Activated naive CD4-positive, alpha-beta T cell treated with anti-CD3 and anti-CD28 coated beads, Interleukin-2, amount 50 U/mL, for 72 hours (primary cell): Measurements from ENCODE around the gene GATM. TPM values are rescaled to one million over a fixed set of nuclear protein-coding genes. Genes with fewer than 3 reads are reported as not detected.
A peak's percentile ranks its signal among the peaks of the same experiment; 100 is the strongest.

Experiments
- ATAC-seq, 2 donors: fragments of 150-1000 bp; cut with Tn5 transposase; 2 replicates each; pipeline ENCODE4 v1.10.0; 2021; ENCODE audit warnings: mild to moderate bottlenecking in 2 of 2, moderate library complexity in 2 of 2
- DNase-seq, 2 donors: peaks; one replicate each; pipeline ENCODE4 v3.0.0; 2021 to 2022; ENCODE audit warnings: low spot score in 2 of 2
- H3K27ac Mint-ChIP-seq, 2 donors: one replicate each; pipeline ENCODE4 v1.8.0; 2022; ENCODE audit warnings: mild to moderate bottlenecking in 2 of 2, mixed read lengths in 2 of 2
- H3K36me3 Mint-ChIP-seq, 2 donors: one replicate each; pipeline ENCODE4 v1.8.0; 2022; ENCODE audit warnings: mixed read lengths in 2 of 2
- H3K9me3 Mint-ChIP-seq, 2 donors: one replicate each; pipeline ENCODE4 v1.8.0; 2022; ENCODE audit warnings: mixed read lengths in 2 of 2
- total RNA-seq, 2 donors: library from RNA; stranded (reverse); gene quantifications; one replicate each; pipeline ENCODE4 v1.2.3, GENCODE V29; 2022

The GATM gene
- total RNA-seq, 2 donors from 2014 or later, result 1.4 to 3.7 TPM

DNA sequence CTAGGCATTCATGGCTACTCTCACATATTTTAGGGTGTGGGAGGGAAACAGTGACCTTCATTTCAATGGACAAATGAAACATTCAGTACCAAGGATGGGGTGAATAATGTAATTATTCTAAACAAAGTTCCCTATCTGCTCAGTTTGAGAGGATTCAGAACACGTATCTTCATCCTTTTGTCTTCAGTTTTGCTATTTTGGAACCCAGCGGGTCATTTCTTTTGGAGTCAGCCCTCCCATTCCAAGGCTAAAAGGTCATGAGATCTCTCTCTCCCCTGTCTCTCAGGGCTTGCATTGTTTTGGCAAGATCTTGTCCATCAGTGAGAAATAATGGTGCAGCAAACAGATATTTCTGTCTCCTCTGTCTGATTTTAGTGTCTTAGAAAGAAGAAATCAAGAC is 16.3 kb upstream of the GATM start:
- ATAC-seq (no peak), DNase-seq (no peak)
- Mint-ChIP-seq H3K36me3 (no peaks in the 10 kb centered on the region), H3K27ac (no peak overlapping the region), H3K9me3 (no peaks in the 10 kb centered on the region)

DNA sequence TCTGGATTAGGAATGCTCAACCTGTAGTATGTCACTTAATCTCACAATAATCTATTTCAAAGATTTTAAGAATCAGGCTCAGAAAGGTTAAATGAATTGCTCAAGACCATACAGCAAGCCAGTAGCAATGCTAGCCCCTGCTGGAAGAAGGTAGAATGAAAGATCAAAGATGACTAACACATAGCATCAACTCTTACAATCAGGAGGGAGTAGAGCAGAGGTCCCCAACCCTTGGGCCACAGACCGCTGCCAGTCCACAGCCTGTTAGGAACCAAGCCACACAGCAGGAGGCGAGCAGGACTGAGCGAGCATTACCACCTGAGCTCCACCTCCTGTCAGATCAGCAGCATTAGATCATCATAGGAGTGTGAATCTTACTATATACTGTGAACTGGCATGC is 15.5 kb upstream of the GATM start:
- ATAC-seq (peak in 1 of 2 donors; percentile 52), DNase-seq (no peak)
- H3K9me3 Mint-ChIP-seq, result no peaks in the 10 kb centered on the region
- no peaks in the 10 kb centered on the region for H3K36me3 Mint-ChIP-seq
- H3K27ac Mint-ChIP-seq, result no peak overlapping the region

DNA sequence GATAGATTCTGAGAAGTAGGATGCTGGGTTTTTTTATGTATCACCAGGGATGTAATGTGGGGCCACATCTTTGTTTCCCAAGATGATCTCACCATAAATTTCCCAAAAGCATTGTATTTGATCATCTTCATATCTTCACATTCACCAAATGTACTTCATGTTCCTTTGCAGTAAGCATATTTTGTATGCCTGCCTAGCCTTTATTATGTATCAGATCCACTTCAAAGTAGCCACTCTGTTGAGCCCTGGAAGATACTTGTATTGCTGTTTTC is 14.2 kb upstream of the GATM start:
- Mint-ChIP-seq H3K27ac (no peak overlapping the region), H3K9me3 (no peaks in the 10 kb centered on the region), H3K36me3 (no peaks in the 10 kb centered on the region)
- no peak for ATAC-seq
- no peak for DNase-seq

DNA sequence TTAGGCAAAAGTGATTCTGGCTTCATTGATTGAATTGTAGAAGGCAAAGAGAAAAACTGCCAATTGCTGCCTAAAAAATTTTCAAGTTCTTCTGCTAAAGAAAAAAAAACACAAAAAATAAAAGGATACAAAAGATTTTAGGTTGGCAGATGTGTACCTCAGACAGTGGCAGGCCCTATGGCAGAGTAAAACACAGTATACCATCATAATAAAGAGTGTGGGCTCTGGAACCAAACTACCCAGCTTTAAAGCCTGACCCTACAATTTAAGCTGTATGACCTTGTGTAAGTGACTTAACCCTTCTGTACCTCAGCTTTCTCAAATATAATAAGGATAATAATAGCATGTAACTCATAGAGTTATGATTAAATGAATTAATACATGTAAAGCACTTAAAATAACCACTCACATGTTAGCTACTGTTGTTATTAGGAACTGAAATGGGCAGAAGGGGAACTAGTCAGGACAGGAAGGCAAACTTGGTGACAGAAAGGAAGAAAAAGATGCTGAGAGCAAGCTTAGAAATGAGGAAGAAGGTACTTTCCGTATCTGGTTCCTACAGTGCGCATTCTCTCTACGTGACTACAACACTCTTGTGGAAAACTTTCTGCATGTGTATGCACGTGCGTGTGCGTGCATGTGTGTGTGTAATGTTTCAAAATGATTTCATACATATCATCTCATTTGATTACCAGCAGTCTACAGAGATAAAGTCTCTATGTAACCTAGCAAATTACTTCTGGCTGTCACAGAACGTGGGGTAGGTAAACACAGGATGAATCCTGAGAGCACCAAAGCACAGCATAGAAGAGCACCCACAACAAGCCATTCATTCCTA is 13.6 kb upstream of the GATM start:
- peak in 1 of 2 donors; percentile 82 for ATAC-seq
- no peak overlapping the region for H3K27ac Mint-ChIP-seq
- H3K9me3 Mint-ChIP-seq, result no peaks in the 10 kb centered on the region
- no peaks in the 10 kb centered on the region for H3K36me3 Mint-ChIP-seq
- no peak for DNase-seq

DNA sequence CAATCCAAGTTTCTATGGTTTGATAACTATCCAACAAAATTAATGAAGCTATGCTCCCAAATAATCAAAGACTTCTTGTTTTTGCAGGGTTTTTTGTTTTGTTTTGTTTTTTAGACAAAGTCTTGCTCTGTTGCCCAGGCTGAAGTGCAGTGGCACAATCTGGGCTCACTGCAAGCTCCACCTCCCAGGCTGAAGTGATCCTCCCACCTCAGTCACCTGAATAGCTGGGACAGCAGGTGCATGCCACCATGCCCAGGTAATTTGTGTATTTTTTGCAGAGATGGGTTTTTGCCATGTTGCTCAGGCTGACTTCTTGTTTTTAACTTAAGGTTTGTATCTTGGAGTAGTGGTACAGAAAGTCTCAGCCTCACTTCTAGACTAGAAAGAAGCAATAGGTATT is 11.0 kb upstream of the GATM start:
- Mint-ChIP-seq H3K9me3 (no peaks in the 10 kb centered on the region), H3K36me3 (no peaks in the 10 kb centered on the region), H3K27ac (no peak overlapping the region)
- no peak for ATAC-seq
- DNase-seq, result no peak

DNA sequence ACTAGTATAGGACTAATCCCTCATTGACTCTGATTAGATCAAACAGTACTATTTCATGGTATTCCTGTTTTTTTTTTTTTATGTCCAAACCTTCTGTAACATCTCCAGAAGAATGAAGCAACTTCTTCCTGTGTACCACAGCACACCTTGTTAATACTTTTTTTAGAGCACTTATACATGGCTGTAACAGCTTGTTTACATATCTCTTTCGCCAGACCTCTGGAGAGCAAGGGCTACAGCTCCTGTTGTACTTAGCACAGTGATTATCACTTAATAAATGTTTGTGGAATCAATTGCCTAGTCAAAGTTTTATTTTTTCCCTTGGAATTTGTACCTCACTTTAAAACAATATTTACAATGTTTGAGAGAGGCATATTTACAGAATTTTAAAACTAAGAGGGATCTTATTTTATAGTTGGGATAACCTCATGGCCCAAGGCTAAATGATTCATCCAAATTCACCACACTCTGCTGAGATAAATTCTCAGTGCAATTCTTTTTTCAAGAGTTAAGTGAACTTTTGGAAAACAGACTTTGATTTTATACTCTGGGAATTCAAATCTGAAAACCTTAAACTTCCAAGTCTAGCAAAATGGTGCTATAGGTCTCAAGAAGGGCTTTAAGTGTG is 9.2 kb upstream of the GATM start:
- no peak for DNase-seq
- H3K9me3 Mint-ChIP-seq, result no peaks in the 10 kb centered on the region
- no peaks in the 10 kb centered on the region for H3K36me3 Mint-ChIP-seq
- no peak overlapping the region for H3K27ac Mint-ChIP-seq
- no peak for ATAC-seq

DNA sequence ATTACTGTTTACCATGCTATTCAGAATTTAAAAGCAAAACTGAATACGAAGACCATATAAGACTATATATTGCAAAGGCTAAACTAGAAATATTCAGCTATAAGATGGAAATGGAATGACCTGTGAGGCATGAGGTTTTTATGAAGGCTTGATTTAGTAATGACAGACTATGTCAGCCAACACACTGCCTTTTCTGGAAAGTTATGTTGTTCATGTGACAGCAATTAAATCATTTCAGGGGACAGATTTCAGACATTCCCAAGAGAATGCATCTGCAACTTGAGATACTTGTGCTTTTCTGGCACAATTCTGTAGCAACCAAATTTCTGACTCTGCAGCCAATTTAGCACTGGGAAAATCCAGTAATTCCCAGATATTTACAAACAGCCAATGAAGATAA is 8.6 kb upstream of the GATM start:
- DNase-seq (no peak), ATAC-seq (no peak)
- no peak overlapping the region for H3K27ac Mint-ChIP-seq
- no peaks in the 10 kb centered on the region for H3K36me3 Mint-ChIP-seq
- H3K9me3 Mint-ChIP-seq, result no peaks in the 10 kb centered on the region

DNA sequence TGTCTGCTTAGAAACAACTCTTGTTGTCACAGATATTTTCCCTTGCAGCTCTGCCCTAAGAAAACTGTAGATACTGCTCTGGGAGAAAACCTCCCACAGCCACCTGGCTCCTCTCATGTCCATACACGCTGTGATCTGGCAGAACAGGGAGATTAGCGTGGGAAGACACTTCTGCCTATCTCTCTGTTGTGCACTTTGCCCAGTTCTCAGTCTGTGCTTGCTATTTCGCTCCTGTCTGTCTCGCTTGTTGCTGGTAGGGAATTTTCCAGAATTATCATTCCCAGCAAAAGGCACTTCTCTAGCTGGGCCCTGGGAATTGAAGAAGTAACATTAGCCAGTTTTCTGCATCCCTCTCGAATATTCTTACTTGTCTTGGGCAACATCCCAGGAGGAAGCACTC is 8.1 kb upstream of the GATM start:
- no peak for ATAC-seq
- Mint-ChIP-seq H3K9me3 (no peaks in the 10 kb centered on the region), H3K36me3 (no peaks in the 10 kb centered on the region), H3K27ac (no peak overlapping the region)
- no peak for DNase-seq

DNA sequence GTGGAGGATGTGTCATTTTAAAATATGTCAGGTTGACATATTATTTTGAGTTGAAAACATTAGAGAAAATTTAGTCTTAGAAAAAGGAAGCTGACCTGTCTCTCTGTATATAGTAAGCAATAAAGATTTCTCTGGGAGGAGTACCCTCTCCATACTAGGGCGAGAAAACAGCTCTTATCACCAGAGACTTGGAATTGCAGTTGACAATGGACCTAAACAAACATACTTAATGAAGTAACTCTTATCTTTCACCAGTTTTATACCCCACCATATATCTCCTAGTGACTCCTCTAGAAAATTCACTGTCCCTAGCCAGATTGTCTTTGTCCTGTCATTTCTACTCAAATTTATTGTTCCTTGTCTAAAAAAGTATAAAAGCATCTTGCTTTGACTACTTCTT is 7.2 kb upstream of the GATM start:
- no peak for DNase-seq
- Mint-ChIP-seq H3K9me3 (no peaks in the 10 kb centered on the region), H3K27ac (no peak overlapping the region), H3K36me3 (no peaks in the 10 kb centered on the region)
- ATAC-seq, result no peak

DNA sequence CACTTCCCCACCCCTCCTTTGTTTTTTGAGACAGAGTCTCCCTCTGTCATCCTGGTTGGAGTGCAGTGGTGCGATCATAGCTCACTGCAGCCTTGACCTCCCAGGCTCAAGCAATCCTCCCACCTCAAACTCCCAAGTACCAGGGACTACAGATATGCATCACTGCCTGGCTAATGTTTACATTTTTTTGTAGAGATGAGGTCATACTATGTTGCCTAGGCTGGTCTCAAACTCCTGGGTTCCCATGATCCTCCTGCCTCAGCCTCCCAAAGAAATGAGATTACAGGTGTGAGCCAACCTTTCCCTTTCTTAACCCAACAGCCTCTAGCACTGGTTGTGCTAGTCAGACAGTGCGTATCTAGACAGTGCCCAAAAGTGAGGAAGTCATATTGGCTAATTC is 6.4 kb upstream of the GATM start:
- H3K36me3 Mint-ChIP-seq, result no peaks in the 10 kb centered on the region
- H3K9me3 Mint-ChIP-seq, result no peaks in the 10 kb centered on the region
- ATAC-seq (no peak), DNase-seq (no peak)
- no peak overlapping the region for H3K27ac Mint-ChIP-seq

DNA sequence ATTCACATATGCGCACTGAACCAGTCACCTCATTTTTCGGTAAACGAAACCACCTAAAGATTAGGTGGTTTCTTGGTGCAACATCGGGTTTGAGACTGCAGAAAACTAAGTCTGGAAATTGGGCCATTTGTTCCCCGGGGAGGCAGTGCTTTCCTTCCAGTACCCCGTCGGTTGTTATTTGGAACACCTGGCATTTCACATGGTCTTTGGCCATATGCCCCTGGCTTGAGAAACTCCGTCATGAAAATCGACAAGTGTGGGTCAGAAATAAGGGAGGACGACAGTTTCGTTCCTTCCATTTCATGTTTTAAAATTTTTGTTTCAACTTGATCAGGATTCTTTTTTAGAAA is 544 bp upstream of the GATM start:
- Mint-ChIP-seq H3K36me3 (peaks cover 0 to 4% of the 10 kb centered on the region in 2 donors), H3K27ac (no peak overlapping the region), H3K9me3 (no peaks in the 10 kb centered on the region)
- no peak for DNase-seq
- no peak for ATAC-seq

DNA sequence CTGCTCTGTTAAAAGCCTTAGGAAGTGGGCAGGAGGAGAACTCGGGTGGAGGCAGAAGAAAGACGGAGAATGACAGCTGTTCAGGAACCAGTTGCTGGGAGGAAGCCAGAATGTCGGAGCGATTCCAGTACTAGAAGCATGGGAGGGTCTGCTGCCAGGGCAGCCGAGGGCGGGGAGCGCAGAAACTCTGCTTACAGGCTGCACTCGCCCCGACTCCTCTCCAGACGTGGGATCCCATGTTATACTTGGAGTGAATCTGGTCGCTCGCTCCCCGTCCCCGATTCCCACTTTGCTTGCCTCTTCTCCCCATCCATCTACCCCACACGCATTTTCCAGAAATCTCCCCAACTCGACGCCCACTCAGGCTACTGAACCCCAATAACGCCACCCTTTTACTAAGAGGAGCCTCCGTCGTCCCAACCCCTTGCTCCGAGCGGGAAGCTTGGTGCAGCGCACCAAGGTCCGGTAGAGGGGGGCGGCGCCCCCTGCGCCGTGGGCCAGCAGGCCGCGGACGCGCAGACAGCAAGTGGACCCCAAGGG is 665 bp downstream of the GATM start:
- DNase-seq (no peak), ATAC-seq (no peak)

DNA sequence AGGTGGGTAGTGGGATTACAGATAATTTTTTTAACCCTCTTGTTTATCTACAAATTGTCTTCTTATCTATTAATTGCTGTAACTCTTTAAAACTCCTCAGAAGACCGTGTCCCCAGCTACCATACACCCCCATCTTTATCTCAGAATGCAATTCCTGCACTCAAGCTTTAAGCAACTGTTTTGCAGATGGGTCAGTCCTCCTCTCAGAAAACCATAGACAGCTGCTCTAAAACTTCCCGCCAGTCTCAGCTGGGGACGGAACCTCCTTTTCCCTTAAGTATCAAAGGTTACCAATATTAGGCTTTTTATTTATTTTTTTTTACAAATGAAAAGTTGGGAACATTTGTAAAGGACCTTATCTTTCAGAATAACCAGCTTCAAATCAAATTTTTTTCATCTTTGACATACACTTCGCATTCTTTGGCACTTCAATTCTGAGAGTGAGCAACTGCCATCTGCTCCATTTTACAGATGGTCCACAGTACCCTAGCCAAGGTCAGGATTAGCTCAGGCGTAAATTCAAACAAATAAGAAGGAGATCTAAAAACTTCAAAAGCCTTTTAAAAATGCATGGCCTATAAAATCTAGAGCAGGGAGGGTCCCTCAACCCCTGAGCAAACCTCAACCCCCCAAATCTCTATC is 1.3 kb downstream of the GATM start:
- Mint-ChIP-seq H3K36me3 (peaks cover 0 to 4% of the 10 kb centered on the region in 2 donors), H3K27ac (no peak overlapping the region), H3K9me3 (no peaks in the 10 kb centered on the region)
- no peak for ATAC-seq
- no peak for DNase-seq

More for the DNA sequence above, 665 bp downstream of the GATM start:
- Mint-ChIP-seq H3K36me3 (peaks cover 0 to 4% of the 10 kb centered on the region in 2 donors), H3K27ac (no peak overlapping the region), H3K9me3 (no peaks in the 10 kb centered on the region)

DNA sequence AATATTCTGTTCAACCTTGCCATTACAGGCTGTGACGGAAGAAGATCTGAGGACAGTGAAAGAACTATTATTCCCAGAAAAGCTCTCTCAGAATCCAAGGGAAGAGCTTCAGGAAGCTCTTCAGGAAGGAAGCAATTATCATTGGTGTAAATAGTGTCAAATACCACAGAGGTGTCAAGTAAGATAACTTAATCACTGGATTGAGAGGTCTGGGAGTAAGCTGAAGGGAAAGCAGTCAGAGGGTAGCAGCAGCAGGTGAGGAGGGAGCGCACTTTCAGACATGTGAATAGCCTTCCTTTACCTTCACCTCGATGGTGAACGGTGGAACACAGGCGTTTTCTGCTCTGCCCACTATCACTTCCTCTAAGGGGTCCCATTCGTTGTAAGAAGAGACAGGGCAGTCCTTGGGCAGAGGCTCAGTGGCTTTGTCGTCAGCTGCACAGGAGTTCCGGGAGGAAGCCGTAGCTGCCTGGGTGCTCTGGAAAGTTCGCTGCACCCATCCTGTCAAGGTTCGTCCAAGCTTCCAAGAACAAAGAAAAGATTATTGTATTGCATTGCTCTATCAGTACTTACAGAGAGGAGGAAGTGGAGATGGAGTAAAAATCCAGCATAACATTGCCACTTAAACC is 1.9 kb downstream of the GATM start:
- no peak for DNase-seq
- H3K27ac Mint-ChIP-seq, result no peak overlapping the region
- H3K9me3 Mint-ChIP-seq, result no peaks in the 10 kb centered on the region
- H3K36me3 Mint-ChIP-seq, result peaks cover 0 to 4% of the 10 kb centered on the region in 2 donors
- ATAC-seq, result no peak

DNA sequence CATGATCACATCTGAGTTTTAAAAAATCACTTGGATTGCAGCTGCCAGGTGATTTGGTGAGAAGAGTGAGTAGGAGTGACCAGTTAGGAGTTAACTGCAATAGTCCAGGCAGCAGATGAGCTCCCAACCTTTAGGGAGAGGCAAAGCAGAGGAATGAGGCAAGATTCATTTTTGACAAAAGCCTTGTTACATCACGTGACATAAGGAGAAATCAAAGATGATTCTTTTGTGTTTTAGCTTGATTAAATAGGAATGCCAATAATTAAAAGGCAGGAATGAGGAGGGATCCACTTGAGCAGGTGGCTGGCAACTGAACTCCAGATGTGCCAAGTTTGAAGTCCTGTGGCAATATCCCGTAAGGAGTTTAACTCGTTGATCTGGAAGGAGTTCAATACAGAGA is 2.5 kb downstream of the GATM start:
- H3K27ac Mint-ChIP-seq, result no peak overlapping the region
- no peaks in the 10 kb centered on the region for H3K9me3 Mint-ChIP-seq
- peaks cover 0 to 4% of the 10 kb centered on the region in 2 donors for H3K36me3 Mint-ChIP-seq
- ATAC-seq (no peak), DNase-seq (no peak)

DNA sequence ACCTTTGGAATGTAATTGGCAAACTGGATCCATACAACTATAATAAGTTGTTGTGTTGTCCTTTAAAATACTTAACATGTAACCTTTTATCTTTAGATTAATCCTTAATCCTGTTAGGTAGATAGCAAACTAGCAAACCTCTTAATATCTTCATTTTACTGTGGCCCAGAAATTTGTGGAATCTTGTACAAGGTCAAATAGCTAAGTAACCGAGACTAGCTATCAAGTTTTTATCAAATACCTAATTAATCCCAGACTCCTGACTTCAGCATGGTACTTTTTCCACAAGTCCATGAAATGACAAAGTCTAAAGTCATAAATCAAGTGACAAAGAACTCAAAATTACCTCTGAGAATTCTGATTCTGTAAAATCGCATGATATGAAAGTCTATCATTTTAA is 4.4 kb downstream of the GATM start:
- no peak overlapping the region for H3K27ac Mint-ChIP-seq
- DNase-seq (no peak), ATAC-seq (no peak)
- peaks cover 0 to 4% of the 10 kb centered on the region in 2 donors for H3K36me3 Mint-ChIP-seq
- H3K9me3 Mint-ChIP-seq, result no peaks in the 10 kb centered on the region
